HG02623 (cell line): ENCODE data around the gene MVB12B.
"Not testable (repeated sequence)": the region's sequence is repeated elsewhere in the genome, so short reads cannot be mapped to it uniquely, and the experiment has no call there.

Experiments
- ATAC-seq: cut with Tn5 transposase; IDR thresholded peaks from one replicate; pipeline ENCODE4 v1.9.1; 2021; ENCODE audit warnings: moderate library complexity; ENCODE audit not compliant: unreplicated experiment

The MVB12B gene

DNA sequence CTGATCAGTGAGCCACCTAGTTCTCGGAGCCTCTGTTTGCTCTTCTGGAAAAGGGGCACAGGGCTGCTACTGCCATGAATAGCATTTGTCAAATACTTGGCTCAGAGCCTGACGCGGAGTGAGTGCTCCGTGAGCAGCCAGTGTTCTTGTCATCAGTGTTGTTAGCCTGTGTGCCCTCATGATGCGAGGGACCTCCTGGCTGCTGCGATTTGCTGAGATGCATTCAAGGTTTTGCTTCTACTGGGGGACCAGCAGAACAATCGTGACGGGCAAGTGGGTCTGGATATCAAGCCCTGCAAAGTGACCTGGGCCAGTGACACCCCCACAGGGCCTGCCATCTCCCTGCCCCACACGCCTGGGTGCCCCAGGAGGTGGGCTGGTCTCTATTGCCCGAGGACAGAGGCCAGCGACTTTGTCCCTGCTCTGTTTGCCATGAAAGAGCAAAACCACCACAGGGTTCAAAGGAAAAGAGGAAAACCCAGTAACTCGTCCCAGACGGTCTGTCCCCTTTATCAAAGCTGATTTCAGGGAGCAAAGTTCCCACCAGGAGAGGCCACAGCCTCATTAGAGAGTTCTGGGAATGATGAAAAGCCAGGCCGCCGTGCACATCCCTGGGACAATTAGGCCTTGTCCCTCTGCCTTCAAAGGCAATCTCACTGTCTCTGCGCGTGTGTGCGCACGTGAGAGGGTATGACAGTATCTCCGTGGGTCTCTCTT lies 200.6 kb downstream of the MVB12B start:
- no peak for ATAC-seq

DNA sequence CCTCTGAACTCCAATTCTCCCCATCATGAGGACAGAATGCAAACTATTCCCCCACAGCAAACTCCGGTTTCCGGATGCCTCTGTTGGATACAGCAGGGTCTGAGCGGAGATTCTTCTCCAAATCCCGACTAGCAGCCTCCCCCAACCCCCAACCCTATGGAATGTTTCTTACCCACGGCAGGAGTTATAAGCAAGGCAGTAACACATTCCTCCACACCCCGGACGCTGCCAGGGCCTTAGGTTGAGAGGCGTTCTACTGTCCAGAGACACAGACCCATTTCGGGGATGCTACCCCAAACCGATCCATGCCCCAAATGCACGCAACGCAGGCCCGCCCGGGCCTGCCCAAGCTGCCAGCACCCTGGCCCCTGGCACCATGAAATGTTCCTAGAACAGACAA lies 201.5 kb downstream of the MVB12B start:
- ATAC-seq, result no peak

DNA sequence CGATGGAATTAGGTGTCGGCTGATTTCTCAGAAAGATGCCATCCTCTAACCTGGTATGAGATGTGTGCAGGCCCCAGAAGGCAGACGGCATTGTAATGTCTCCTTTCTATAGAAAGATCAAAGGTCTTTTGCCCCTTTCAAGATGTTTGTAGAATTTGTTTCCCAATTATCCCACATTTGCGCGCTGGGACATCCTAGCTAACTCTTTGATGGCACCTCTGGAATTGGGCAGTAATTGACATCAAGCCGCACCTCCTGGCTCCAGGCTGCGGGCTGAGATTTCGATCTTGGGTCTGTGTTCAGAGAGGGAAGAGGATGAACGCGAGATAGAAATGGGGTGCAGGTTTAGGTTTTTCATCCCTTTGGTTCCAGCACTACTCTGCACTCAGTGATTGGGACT lies 202.3 kb downstream of the MVB12B start:
- ATAC-seq, result no peak

DNA sequence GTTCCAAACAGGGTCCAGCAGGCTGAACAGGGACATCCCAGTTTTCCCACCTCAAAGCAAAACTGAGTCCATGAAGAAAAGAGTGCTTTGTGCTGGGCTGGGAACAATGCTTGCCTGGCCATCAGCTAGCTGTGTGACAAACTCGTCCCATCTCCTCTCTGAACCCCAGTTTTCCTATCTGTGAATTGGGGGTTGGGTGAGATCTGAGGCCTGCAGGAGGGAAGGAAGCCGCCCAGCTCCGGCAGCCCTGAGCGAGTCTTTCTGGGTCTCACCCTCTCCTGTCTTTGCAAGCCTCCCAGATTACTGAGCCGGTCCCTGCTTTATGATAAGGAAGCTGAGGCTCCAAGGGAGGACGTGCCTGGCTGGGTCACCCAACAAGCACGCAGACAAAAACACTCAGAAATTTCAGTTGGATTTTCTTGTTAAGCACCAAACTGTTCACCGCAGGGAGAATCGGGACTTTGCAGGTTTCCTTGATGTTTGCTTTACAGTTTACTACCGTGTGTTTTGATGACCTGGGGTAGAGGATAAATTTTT lies 204.5 kb downstream of the MVB12B start:
- no peak for ATAC-seq

GRCh38 chr9:126531591-126531990 lies 205.0 kb downstream of the MVB12B start:
- ATAC-seq, result no peak

GRCh38 chr9:126532019-126532462 lies 205.4 kb downstream of the MVB12B start:
- no peak for ATAC-seq

DNA sequence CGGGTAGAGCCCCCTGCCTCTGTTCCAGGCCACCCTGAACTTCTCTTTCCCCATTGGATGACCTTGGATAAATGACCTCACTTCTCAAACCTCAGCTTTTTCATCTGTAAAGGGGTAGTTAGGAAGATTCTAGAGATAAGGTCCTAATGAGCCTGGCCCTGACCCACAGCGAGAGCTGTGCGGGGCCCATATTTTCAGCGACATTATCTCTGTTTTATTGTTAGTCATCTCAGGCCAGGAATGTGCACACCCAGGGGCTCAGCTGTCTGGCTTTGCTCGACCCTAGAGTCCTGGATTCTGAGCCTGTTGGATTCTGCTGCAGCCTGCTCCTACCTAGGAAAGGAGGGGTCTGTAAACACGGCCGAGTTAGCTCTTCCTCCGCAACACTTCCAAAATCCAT lies 205.9 kb downstream of the MVB12B start:
- ATAC-seq, result no peak

GRCh38 chr9:126532951-126533925 lies 206.6 kb downstream of the MVB12B start:
- ATAC-seq, result no peak

GRCh38 chr9:126533926-126534310 lies 207.3 kb downstream of the MVB12B start:
- ATAC-seq, result no peak

- no peak for ATAC-seq
These were observed 208.0 kb downstream of the MVB12B start for GRCh38 chr9:126534431-126535186.

- no peak for ATAC-seq
These were observed 209.5 kb downstream of the MVB12B start for GRCh38 chr9:126536131-126536530.

GRCh38 chr9:126536841-126537465 lies 210.3 kb downstream of the MVB12B start:
- no peak for ATAC-seq

GRCh38 chr9:126538550-126538949 lies 211.9 kb downstream of the MVB12B start:
- no peak for ATAC-seq

GRCh38 chr9:126540398-126540797 lies 213.8 kb downstream of the MVB12B start:
- not testable (repeated sequence) for ATAC-seq

DNA sequence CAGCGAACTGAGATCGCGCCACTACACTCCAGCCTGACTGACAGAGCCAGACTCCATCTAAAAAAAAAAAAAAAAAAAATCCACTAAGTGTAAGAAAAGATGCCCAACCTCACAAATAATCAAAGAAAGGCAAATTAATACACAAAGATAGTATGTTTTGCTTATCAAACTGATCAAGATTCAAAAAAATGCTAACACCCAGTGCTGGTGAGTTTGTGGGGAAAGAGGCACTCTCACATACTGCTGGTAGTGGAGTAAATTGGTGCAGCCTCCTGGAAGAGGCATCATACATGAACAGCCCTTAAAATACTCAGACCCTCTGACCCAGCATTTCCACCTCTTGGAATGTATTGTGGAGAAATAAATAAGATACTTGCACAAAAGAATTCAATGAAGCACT lies 216.9 kb downstream of the MVB12B start:
- no peak for ATAC-seq

DNA sequence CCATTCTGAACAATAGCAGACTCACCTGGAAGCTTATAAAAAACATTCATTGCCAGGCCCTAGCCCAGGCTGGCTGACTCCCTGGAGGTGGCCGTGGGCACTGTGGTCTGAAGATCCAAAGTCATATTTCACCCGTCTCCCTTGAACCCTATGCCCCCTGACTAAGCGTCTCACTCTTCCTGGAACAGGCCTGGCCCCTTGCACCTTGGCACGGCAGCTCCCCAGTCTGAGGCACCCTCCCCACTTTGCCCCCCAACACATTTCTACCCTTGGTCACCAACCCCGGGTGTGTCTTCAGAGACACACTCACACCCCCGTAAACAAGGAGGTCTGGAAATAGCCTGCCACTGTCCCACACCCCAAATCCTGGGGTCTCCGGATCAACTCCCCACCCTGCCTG lies 218.5 kb downstream of the MVB12B start:
- no peak for ATAC-seq

DNA sequence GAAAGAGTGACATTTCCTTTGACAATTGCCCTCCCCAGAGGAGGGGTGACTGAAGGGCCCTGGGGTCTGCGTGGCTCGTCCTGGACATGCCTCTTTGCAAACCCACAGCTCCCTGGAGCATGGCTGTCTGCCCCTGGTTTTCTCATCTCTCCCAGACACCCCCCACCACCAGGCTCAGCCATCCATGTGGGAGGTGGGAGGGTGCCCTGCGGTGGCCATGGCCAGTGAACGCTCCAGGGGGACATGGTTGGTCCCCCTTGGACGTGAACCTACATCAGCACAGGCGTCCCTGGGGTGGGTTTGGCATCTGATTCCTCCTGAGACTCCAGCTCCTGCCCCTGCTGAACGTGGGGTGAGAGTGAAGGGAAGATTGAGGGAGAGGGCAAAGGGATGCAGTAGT lies 219.4 kb downstream of the MVB12B start:
- no peak for ATAC-seq

DNA sequence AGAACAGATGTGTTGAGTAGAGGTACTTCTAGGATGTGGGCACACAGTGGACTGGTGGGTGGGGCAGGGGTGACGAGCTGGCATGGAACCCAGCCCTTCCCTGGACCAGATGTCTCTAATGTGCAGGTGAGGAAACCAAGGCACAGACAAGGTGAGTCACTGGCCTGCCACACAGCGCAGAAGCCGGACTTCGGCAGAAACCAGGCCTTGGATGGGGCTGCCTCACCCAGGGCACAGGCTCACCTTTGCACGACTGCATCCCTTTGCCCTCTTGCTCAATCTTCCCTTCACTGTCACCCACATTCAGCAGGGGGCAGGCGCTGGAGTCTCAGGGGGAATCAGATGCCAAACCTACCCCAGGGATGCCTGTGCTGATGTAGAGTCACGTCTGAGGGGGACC lies 221.7 kb downstream of the MVB12B start:
- ATAC-seq, result no peak

GRCh38 chr9:126549246-126550006 lies 222.8 kb downstream of the MVB12B start:
- ATAC-seq, result no peak

DNA sequence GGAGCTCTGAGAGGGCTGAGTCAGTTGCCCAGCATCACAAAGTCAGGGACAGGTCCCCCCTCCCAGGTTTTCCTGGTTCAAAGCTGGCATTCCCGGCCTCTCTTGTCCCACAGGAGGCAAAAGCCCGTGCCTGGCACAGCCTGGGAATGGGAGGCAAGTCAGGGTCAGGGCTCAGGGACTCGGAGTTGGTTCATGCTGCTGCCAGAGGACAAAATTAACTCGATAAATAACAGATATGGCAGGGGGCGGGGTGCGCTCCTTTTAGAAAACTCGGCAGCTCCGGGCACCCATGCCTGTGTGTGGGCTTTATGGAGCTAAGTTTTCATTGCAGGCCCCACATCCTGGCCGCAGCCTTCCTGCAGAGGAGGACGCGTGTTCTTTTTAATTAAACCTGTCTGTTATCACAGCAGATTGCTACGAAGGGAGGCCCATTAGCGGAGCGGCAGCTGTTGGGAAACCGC lies 224.3 kb downstream of the MVB12B start:
- no peak for ATAC-seq
